ENCODE data around the gene COA6.

- TF ChIP-seq POLR2A (IDR thresholded peaks at IDR 0.05), result no peak
- no peak for TF ChIP-seq CTCF (IDR thresholded peaks at IDR 0.05)
These were observed 58.0 kb downstream of the COA6 start for GRCh38 chr1:234431255-234431654.

Measured in thyroid gland (tissue), 4 donors.